ENCODE measurements around the gene CAMK4. TPM values are rescaled to one million over a fixed set of nuclear protein-coding genes. Genes with fewer than 3 reads are reported as not detected.
"Not testable (repeated sequence)": the region's sequence is repeated elsewhere in the genome, so short reads cannot be mapped to it uniquely, and the experiment has no call there.

CAMK4 gene
- polyA plus RNA-seq, 5 donors = 9.7 to 16.9 (median 13.6) TPM

DNA sequence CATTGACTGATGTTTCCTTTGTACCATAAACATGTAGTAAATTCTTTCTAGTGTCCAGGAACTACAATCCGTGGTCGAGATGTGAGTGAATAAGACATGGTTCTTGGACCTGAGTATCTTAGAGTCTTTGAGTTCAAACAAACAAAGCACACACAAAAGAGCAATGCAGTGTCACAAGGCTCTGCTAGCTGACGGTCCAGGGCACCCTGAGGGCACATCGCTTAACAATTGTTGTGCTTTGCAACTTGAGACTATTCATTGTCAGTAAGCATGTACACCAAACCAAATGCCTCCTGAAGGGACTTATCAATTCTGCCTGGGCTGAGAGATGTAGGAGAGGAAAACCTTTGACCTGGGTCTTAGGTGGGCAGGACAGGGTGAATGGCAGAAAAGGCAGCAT, 84.8 kb downstream of the CAMK4 start:
- DNase-seq = no peak

DNA sequence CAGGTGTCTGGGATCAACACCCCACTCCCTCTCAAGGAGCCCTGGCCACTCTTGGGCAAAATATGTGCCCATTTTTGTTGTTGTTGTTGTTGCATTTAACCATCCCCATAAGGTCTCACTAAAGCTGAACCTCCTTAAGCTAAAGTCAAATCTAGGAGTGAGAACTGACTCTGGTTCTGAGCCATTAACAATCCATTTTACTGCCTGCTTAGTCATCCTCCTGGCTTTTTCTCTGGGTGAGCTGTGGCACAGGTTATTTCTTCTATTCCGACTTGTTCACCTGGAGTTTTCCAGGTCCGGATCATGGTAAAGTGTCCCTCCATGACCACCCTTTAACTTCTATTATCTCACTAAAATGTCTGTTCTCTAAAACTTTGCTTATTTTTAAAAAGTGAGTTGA, 85.2 kb downstream of the CAMK4 start:
- DNase-seq = no peak

DNA sequence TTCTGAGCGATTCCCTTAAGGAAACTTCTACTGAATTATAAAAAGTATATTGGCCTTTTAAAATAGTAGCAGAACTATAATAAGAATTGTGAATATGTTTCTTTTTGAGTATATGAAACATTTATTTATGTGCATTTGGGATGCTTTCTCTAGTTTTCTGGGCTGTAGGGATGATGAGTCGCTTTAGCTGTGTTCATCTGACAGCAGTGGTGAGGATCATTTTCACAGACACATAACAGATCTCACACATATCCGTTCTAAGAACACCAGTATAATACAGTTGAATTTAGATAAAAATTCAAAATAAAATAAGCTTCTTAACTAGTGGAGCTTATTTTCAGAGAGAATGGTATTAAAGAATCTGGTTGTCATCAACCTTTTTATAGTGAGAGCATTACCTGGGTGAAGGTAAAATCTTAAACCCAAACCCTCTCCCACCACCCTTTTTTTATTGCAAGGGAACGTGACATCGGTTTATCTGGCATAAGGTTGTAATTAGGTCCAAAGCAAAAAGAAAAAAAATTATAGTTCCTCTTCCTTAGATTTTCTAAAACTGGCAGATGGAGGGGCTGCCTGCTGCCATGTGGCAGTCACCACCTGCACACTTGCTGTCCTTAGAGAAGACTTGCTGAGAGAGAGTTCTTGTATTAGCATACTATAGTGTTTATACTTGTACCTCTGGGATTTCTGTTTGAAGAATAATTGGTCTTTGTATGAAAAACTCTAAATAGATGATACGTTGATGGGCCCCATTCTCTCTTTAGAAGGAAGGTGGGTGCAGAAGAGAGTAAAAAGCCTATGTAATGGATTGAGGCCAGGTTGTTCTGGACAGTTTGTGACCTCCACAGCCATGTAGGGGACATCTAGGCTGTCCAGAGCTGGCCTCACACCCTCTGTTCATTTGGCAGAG, 86.8 kb downstream of the CAMK4 start:
- no peak for DNase-seq

DNA sequence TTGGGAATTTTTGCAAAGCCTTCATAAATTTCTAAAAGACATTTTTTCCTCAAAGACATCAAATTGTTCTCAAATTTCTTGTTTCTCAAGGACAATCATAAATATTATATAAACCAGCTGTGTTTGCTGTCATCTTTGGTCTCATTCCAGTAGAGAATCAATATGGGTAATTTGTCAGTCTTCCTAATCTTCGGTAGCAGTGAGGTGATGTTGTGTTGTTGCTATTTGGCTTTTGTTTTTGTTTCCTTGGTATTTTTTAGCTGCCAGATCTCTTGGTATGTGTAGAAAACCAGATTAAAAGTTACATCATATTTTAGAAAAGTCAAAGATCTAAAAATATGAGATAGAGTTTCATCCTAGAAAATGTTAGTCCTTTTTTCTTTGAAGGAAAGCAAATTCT, 87.5 kb downstream of the CAMK4 start:
- no peak for DNase-seq

DNA sequence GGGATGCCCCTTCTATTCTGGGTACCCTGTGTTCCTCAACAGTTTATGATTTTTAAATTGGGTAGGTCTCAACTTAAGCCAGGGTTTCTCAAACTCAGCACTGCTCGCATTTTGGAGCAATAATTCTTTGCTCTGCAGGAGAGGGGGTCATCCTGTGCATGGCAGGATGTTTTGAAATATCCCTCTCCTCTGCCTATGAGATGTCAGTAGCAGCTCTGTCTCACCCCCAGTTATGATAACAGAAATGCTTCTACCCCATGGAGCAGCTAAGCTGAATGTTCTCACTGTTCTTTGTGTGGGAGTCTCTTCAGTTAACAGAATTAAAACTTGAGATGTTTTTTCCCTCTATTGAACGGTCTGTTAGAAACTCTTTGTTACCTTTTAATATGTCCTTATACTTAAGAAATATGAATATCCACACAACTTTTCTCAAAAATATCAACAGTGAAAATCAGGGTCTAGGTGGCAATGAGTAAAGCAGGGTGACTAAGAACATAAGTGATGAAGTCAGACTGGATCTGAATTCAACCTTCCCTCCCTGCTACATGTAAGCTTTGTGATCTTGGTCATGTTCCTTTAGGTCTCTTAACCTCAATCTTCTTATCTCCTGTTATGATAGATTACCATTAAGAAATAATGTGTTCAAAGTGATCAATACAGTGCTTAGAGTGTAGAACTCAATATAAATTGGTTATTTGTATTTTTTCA, 89.0 kb downstream of the CAMK4 start:
- no peak for DNase-seq

DNA sequence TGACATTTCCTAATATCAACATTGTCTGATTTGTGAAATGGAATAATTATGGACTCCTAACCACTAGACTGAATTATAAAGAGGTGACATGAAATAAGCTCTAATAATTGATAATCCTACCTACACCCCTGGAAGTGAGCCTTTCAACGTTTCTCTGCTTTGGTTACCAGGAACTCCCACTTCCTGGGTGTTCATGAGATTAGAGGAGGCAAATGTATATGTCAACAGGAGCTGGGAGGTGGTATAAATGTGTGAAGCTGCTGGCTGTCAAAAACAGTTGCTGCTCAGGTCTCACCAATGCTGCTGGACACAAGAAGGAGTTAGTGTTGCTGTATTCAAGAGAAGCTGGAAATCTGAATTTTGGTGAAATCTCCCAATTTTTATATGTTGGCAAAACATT, 96.8 kb downstream of the CAMK4 start:
- DNase-seq = no peak

DNA sequence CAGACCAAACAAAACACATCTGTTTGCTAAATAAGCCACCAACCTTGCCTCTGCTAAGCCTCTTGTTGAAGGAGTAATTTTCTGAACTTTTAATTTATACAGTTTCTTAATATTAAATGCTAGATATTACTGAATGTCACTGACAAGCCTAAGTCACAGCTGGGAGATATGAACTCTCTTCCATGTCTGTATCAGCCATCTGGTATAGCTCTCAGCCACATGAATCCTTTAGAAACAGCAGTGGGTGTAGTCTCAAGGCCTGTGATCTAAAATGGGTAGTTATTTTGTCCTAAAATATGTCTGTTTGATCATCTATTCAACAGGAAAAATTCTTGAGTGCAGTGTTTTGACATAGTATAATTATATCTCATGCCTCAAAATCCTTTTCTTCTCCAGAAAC, 97.2 kb downstream of the CAMK4 start:
- DNase-seq = peak in 1 of 2 donors; percentile 30

DNA sequence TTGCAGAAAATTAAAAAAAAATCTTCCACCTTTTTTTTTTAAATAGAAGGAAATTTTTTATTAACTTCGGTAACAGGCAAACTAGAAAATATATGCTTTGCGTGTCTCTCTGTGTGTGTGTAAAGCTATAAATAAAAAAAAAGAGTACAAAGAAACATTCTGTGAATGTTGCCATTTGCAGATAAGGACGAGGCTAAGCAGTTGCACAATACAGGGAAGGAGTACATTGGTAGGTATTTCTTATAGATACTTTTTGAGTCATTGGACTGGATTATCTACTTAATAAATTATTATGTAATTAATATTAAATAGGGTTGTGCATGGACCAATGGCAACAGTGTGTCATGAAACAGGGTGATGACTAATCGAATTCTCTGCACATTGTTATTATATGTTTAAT, 102.4 kb downstream of the CAMK4 start:
- no peak for DNase-seq

DNA sequence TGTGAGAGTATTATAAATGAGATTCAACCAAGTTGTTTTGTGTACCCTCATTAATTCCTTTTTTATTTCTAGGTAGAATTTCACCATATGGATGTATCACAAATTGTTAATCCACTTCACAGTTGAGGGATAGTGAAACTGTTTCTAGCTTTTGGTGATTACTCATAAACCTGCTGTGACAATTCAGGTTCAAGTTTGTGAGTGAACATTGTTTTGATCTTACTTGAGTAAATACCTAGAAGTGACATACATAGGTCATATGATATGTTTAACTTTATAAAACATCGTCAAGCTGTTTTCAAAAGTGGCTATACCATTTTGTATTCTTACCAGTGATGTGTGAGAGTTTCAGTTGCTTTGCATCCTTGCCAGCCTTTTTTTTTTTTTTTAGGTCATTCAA, 112.9 kb downstream of the CAMK4 start:
- no peak for DNase-seq

DNA sequence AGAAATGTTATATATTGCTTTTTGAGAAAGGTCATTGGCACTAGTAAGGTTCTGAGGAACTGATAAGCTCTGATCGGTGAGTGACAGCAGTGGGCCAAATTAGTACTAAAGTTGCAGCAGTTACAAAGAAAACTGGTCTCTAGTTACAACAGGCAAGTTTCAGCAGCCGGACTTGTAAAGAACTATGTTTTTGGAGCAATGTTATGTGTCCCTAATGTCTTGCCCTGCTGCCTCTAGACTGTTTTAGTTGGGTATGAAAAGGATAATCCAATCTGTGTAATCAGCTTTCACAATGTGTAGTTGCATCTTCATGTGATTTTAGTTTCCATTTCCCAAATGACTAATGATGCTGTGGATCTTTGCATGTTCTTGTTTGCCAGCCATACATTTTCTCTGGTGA, 113.5 kb downstream of the CAMK4 start:
- no peak for DNase-seq

DNA sequence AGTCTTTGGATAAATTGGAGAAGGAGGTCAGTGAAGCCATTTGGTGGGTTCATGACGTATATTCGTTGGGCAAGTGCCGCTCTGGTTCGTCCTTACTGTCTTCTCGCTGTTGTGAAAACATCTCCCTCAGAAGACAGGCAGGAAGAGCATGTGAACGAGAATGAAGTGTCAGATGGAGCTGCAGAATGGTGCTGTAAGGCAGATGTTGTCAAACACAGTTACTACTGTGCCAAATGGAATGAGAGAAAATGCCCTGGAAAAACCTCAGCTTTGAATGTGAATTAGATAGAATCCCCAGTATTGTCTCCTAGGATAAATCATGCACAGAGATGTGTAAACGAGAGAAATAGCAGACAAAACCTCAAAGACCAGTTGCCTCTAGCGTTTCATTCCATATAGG, 121.5 kb downstream of the CAMK4 start:
- DNase-seq = no peak

DNA sequence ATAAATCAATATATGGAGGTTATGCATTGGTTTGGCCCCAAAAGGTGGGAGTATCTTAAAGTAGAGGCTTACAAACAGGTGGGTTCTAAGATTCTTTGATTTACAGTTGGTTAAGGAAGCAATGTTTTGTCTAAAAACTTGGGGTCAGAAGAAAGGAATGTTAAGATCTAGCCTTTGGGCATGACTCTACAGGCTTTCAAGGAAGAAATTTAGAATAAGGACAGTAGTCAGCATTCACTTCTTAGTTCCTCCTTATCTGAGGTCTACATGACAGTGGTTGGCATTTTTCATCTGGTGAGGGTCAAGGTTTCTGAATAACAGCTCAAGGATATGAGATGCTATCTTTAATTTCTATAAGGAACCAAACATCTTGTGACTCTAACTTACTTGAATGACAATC, 122.8 kb downstream of the CAMK4 start:
- no peak for DNase-seq

DNA sequence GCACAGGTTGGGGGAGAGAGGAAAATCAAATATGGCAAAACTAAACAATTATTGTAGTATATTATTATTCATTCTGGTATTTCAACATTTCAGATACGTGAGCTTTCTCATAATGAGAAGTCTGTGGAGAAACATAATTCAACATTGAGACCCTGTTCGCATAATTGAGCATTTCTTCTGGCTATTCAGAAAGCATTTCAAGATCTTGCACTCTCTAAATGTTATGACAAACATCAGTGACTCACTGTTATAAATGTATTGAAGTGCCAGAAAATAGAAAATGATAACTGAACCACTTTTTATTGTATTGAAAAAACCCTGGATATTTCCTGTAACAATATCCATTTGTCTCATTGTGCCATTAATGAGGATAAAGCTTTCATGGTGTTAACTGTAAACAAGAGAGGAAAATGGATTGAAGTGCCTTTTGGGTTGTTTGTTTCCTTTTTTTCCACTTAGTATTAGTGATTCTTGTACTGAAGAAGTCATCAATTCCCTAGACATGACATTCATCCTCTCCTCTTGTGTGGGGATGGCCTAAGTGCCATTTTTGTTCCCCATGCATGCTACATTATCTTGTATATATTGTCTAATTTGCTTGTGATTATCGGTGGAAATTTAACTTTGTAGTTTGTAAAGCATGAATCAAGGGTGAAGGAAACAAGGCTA, 124.6 kb downstream of the CAMK4 start:
- DNase-seq = no peak

DNA sequence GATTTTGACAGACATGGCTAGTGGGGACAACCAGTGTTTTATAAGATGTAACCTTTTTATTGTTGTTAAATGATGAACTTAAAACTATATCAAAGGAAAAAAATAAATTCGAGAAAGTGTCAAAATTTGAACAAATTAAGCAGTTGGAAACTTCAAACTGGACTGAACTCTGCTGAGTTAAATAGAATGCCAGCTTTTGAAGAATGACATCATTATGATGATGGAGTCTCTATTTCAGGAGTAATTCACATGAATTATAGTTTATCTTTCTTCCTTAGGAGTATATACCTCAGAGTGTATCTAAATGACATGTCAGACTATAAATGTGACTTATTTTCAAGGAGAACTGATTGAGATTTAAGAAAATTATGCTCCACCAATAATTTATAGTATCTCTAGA, 125.2 kb downstream of the CAMK4 start:
- DNase-seq = no peak

DNA sequence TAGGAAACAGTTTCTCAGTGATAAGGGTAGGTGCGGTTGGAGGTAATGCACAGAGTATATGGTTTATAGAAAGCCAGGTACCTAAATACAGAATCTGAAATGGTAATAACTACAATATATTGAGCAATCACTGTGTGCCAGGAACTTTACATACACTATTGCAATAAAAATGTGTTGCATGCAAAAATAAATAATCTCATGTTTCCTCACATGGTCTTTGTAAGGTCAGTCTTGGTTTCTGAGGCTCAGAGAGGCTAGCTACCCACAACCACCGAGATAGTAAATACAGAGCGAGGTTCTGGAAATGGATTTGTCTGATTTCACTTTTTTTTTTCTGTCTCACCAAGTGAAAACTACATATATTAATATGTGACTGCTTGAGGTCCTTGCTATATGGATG, 128.9 kb downstream of the CAMK4 start:
- no peak for DNase-seq

DNA sequence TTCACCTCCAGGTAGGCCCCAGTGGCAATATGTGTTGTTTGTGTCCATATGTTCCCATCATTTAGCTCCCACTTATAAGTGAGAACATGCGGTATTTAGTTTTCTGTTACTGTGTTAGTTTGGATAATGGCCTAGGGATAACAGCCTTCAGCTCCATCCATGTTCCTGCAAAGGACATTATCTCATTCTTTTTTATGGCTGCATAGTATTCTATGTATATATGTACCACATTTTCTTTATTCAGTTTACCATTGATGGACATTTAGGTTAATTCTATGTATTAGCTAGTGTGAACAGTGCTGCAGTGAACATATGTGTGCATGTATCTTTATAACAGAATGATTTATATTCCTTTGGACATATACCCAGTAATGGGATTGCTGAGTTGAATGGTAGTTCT, 134.5 kb downstream of the CAMK4 start:
- DNase-seq = not testable (repeated sequence)

DNA sequence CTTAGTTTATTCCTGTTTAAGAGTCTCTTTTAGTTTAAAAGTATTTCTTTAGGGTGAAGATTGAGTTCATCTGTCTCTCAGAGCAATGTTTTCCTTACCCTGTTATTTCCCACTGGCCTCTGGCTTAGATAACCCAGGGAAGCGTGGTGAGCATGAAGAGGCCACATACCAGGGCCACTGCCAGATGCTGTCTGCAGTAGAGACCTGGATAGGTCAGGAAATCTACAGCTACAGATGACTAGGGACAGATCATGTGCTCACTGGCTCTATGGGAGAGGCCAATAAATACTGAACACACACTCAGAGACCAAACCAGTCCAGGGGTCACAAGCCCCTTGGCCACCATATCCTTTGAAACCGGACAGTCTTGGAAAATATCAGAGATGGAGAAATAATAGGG, 136.0 kb downstream of the CAMK4 start:
- DNase-seq = no peak

DNA sequence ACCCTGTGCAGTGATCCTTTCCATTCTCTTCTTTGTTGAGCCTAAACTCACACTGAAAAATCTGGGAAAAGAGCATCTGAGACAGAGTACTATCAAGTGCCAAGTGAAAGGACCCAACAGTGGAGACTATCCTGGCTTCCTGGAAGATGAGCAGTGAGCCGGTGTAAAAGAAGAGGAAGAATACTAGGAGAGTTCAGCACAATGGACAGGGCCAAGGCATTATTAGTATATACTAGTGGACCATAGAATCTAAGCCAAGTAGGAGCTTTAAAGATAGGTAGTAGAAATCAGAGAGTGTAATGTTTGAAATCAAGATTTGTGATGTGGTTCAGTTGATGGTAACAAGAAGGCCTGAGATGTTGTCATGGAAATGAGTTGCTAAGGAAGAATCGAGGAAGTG, 140.8 kb downstream of the CAMK4 start:
- DNase-seq = no peak

DNA sequence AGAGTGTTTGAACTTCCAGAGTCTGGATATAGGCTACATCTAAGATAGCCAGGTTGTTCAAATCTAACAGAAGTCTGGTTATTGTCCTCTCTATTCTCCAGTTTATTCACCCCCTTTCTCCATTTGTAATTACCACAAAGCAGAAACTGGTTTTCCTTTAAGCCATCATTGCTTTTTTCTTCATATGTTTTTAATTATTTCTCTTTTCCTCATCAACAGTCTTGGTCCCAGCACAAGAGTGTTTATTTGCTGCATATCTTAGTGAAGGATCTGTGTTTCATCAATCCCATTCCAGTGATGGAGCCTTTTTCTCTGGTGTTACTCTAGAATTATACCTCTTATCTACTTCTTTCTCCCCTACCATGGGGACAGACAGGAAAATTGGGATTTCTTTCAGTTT, 142.2 kb downstream of the CAMK4 start:
- no peak for DNase-seq

DNA sequence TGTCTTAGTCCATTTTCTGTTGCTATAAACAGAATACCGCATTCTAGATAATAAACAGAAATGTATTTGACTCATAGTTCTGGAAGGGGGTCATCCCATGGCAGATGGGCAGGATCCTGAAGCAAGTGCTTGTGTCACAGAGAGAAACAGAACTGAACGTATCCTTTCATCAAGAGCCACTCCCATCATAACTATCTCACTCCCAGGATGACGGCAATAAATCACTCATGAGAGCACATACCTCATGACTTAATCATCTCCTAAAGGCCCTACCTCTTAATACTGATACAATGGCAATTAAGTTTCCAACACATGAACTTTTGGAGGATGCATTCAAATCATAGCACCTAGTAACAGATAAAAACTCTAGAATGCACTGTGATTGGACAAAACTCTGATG, 142.9 kb downstream of the CAMK4 start:
- no peak for DNase-seq

DNA sequence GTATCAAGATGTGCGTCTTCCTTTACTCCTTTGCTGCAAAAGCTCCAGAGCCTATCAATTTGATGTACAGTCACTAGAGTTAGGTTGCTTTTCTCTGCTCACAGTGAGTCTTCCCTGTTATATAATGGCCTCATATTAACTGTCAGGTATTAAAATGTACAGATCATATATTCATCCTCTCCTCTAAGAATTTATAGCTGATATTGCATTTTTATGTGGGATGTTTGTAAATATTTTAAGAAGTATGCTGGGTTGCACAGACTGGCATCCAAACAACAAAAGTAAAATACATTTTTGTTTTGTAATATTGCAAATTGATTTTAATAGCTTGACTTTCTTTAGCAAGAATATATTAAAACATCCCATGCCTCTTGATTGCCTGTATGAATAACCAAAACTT, 148.6 kb downstream of the CAMK4 start:
- no peak for DNase-seq

DNA sequence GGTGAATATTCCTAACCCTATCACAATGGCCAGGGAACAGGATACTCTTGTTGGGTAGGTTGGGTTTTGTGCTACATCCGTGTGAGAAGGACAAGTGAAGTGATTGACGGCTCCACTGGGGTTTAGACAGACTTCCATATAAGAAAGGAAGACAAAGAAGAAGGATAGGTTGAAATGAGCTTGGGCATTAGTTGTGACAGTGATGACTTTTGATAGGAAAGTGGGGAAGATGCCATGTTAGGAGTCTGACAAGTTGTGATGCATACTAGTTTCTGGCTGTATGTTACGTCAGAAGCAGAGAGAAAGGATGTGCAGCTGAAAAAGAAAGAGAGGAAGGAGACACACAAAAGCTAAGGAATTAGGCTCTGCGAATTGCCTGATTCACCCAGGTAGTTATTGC, 150.2 kb downstream of the CAMK4 start:
- no peak for DNase-seq

DNA sequence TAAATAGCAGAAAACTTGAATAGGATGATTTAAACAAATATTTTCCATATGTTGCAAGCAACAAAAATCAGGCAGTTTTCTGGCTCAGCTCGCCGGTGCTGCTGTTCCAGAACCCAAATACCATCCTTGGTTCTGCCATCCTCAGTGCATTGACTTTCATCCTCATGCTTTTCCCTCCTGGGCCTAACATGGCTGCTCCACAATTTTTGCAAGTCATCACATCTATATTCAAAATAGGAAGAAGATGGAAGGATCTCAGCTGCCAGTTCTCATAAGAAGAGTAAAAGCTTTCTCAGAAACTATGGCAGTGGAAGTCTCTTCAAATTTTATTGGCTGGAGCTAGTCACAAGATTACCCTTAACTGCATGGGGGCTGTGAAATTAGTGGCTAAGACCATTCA, 151.5 kb downstream of the CAMK4 start:
- DNase-seq = no peak

All from right lung (tissue), 5 donors.